IMR-90 (cell line): ENCODE data around the gene MGA. TPM values are rescaled to one million over a fixed set of nuclear protein-coding genes. Genes with fewer than 3 reads are reported as not detected.

ENCODE experiments used
- ATAC-seq: fragments of 200-7000 bp; cut with Tn5 transposase; 2 replicates; pipeline ENCODE4 v1.9.1; 2020; ENCODE audit warnings: low read depth, mild to moderate bottlenecking, moderate library complexity
- BruUV-seq: library from RNA; stranded (reverse); fragments of 400-500 nt; replicated peaks from 2 replicates; lab custom pipeline; 2021; lab: Mats Ljungman, UMichigan
- CTCF ChIA-PET: fragments of 300-600 bp; formaldehyde crosslinking; extraction: SDS; loops from one replicate; lab custom pipeline; 2021; ENCODE audit warnings: antibody characterized with exemption; lab: Yijun Ruan, JAX
- POLR2A ChIA-PET: fragments of 300-600 bp; sonication (Branson Sonifier 250); formaldehyde crosslinking; loops from one replicate; lab custom pipeline; 2022; ENCODE audit warnings: antibody characterized with exemption; ENCODE audit not compliant: unreplicated experiment; lab: Charles Lee
- DNase-seq: peaks from one replicate; pipeline ENCODE4 v3.0.0; 2013
- H2AFZ ChIP-seq: replicated peaks from 2 replicates; pipeline ENCODE3; 2013; ENCODE audit warnings: low read length, mild to moderate bottlenecking; ENCODE audit not compliant: poor library complexity
- H2AK5ac ChIP-seq: 2 replicates; pipeline ENCODE4 v1.6.1; 2013; ENCODE audit warnings: low read depth, low read length, inconsistent platforms
- H2AK9ac ChIP-seq: replicated peaks from 2 replicates; pipeline ENCODE3; 2013; ENCODE audit warnings: mild to moderate bottlenecking, low read depth, low read length, moderate library complexity; ENCODE audit not compliant: poor library complexity
- H2BK120ac ChIP-seq: 2 replicates; pipeline ENCODE4 v1.6.1; 2013; ENCODE audit warnings: low read depth, low read length, inconsistent platforms
- H2BK15ac ChIP-seq: 3 replicates; pipeline ENCODE4 v1.6.1; 2013; ENCODE audit warnings: low read depth, low read length, inconsistent platforms
- H2BK20ac ChIP-seq: 2 replicates; pipeline ENCODE4 v1.6.1; 2013; ENCODE audit warnings: low read depth, mild to moderate bottlenecking, inconsistent platforms, low read length, moderate library complexity
- H2BK5ac ChIP-seq: 2 replicates; pipeline ENCODE4 v1.6.1; 2013; ENCODE audit warnings: mild to moderate bottlenecking, low read depth, low read length, inconsistent platforms; ENCODE audit not compliant: poor library complexity, severe bottlenecking
- H3K14ac ChIP-seq: replicated peaks from 2 replicates; pipeline ENCODE4 v1.6.1; 2013; ENCODE audit warnings: low read depth, low read length, inconsistent platforms
- H3K18ac ChIP-seq: 2 replicates; pipeline ENCODE4 v1.6.1; 2013; ENCODE audit warnings: low read depth, low read length, control low read depth
- H3K23ac ChIP-seq: 2 replicates; pipeline ENCODE4 v1.6.1; 2013; ENCODE audit warnings: low read depth, low read length, inconsistent platforms
- H3K27ac ChIP-seq: 2 replicates; pipeline ENCODE4 v1.5.1; 2013; ENCODE audit warnings: mild to moderate bottlenecking, control low read depth, low read length; ENCODE audit not compliant: insufficient read depth
- H3K27me3 ChIP-seq: 2 replicates; pipeline ENCODE4 v1.6.1; 2013; ENCODE audit warnings: low read length; ENCODE audit not compliant: control insufficient read depth, insufficient read depth
- H3K36me3 ChIP-seq: 2 replicates; pipeline ENCODE4 v1.6.1; 2013; ENCODE audit warnings: low read length, mixed read lengths; ENCODE audit not compliant: control insufficient read depth, insufficient read depth
- H3K4ac ChIP-seq: 2 replicates; pipeline ENCODE4 v1.6.1; 2013; ENCODE audit warnings: low read depth, low read length, inconsistent platforms
- H3K4me1 ChIP-seq: 2 replicates; pipeline ENCODE4 v1.6.1; 2013; ENCODE audit warnings: low read length, mixed read lengths; ENCODE audit not compliant: control insufficient read depth, insufficient read depth
- H3K4me2 ChIP-seq: 2 replicates; pipeline ENCODE4 v1.6.1; 2013; ENCODE audit warnings: low read depth, mild to moderate bottlenecking, control low read depth, low read length, moderate library complexity
- H3K4me3 ChIP-seq: 2 replicates; pipeline ENCODE4 v1.5.1; 2013; ENCODE audit warnings: low read depth, mild to moderate bottlenecking, control low read depth, low read length, moderate library complexity; ENCODE audit not compliant: insufficient read depth
- H3K56ac ChIP-seq: 2 replicates; pipeline ENCODE4 v1.6.1; 2013; ENCODE audit warnings: low read length, inconsistent platforms; ENCODE audit not compliant: insufficient read depth; ENCODE audit errors: extremely low read depth
- H3K79me1 ChIP-seq, 2 experiments: 2 replicates each; pipeline ENCODE4 v1.6.1; 2013; ENCODE audit warnings: low read length in 2 of 2, inconsistent platforms in 1 of 2, low read depth in 1 of 2
- H3K9ac ChIP-seq: 2 replicates; pipeline ENCODE4 v1.6.1; 2013; ENCODE audit warnings: low read depth, low read length, control low read depth
- H3K9me1 ChIP-seq: 2 replicates; pipeline ENCODE4 v1.6.1; 2013; ENCODE audit warnings: low read length, inconsistent platforms; ENCODE audit not compliant: insufficient read depth
- H3K9me3 ChIP-seq: 2 replicates; pipeline ENCODE4 v1.6.1; 2013; ENCODE audit warnings: low read length; ENCODE audit not compliant: control insufficient read depth, insufficient read depth
- H4K20me1 ChIP-seq: 2 replicates; pipeline ENCODE4 v1.6.1; 2013; ENCODE audit warnings: low read length, inconsistent platforms; ENCODE audit not compliant: insufficient read depth
- H4K5ac ChIP-seq: 2 replicates; pipeline ENCODE4 v1.6.1; 2013; ENCODE audit warnings: mild to moderate bottlenecking, low read depth, low read length, control low read depth
- H4K8ac ChIP-seq, 2 experiments: 2 replicates each; pipeline ENCODE4 v1.6.1; 2013; ENCODE audit warnings: low read depth in 2 of 2, low read length in 2 of 2, control low read depth in 1 of 2, inconsistent platforms in 1 of 2
- H4K91ac ChIP-seq: 2 replicates; pipeline ENCODE4 v1.6.1; 2013; ENCODE audit warnings: low read depth, low read length, inconsistent platforms; ENCODE audit not compliant: insufficient read depth
- BHLHE40 ChIP-seq: fragments of 150-350 bp; IDR thresholded peaks from 2 replicates; pipeline ENCODE4 v1.6.1; 2016; ENCODE audit warnings: mild to moderate bottlenecking, low read depth, low read length
- CEBPB ChIP-seq: IDR thresholded peaks from 2 replicates; pipeline ENCODE4 v1.6.1; 2012; ENCODE audit warnings: low read depth, low read length, improper control_type of control experiment
- CHD1 ChIP-seq: IDR thresholded peaks from 2 replicates; pipeline ENCODE4 v1.6.1; 2012; ENCODE audit warnings: low read depth, low read length, improper control_type of control experiment
- CTCF ChIP-seq: conservative IDR thresholded peaks from 2 replicates; pipeline ENCODE4 v1.5.1; 2012; ENCODE audit warnings: mild to moderate bottlenecking, low read depth, low read length, improper control_type of control experiment
- ELK1 ChIP-seq: fragments of 150-350 bp; IDR thresholded peaks from 2 replicates; pipeline ENCODE4 v1.6.1; 2016; ENCODE audit warnings: low read depth, mild to moderate bottlenecking, low read length, moderate library complexity, borderline replicate concordance
- MAFK ChIP-seq: IDR thresholded peaks from 2 replicates; pipeline ENCODE4 v1.6.1; 2012; ENCODE audit warnings: low read depth, low read length, improper control_type of control experiment
- MXI1 ChIP-seq: IDR thresholded peaks from 2 replicates; pipeline ENCODE4 v1.6.1; 2012; ENCODE audit warnings: low read depth, mild to moderate bottlenecking, low read length, moderate library complexity, borderline replicate concordance
- NFE2L2 ChIP-seq: fragments of 150-350 bp; IDR thresholded peaks from 2 replicates; pipeline ENCODE4 v1.6.1; 2016; ENCODE audit warnings: low read depth, mild to moderate bottlenecking, low read length
- POLR2A ChIP-seq: IDR thresholded peaks from 2 replicates; pipeline ENCODE4 v1.6.1; 2012; ENCODE audit warnings: mild to moderate bottlenecking, low read depth, low read length
- RAD21 ChIP-seq: IDR thresholded peaks from 2 replicates; pipeline ENCODE4 v1.6.1; 2012; ENCODE audit warnings: low read length, improper control_type of control experiment
- RCOR1 ChIP-seq: IDR thresholded peaks from 2 replicates; pipeline ENCODE4 v1.6.1; 2012; ENCODE audit warnings: mild to moderate bottlenecking, low read length, improper control_type of control experiment; ENCODE audit not compliant: insufficient replicate concordance
- RFX5 ChIP-seq: IDR thresholded peaks from 2 replicates; pipeline ENCODE4 v1.8.0; 2012; ENCODE audit warnings: low read depth, mild to moderate bottlenecking, low read length, moderate library complexity
- USF2 ChIP-seq: fragments of 150-350 bp; IDR thresholded peaks from 2 replicates; pipeline ENCODE4 v1.6.1; 2017; ENCODE audit warnings: mild to moderate bottlenecking, antibody characterized with exemption, low read length, low read depth
- WGBS, 2 experiments: methylation state at CpG; one replicate each; pipeline versions ENCODE4 v1.1.5 to v1.1.7; 2013; ENCODE audit warnings: missing lambda C conversion rate in 2 of 2; ENCODE audit not compliant: insufficient read length in 1 of 2; ENCODE audit errors: extremely low coverage in 2 of 2; 5-methylcytosine and 5-hydroxymethylcytosine counted together
- dilution Hi-C: fragments of 300-500 bp; cut with HindIII; formaldehyde crosslinking; loops from one replicate; pipeline ENCODE4 v1.14.3; 2018; ENCODE audit warnings: low sequenced_read_pairs; ENCODE audit not compliant: unreplicated experiment
- in situ Hi-C: fragments of 300-500 bp; cut with MboI; formaldehyde crosslinking; loops from 3 replicates; pipeline ENCODE4 v1.14.3; 2019; ENCODE audit warnings: low sequenced_read_pairs, inconsistent platforms, mixed read lengths
- intact Hi-C: fragments of 100-400 bp; cut with micrococcal nuclease; formaldehyde crosslinking; loops from 2 replicates; pipeline ENCODE4 v1.10.0; 2022
- polyA plus RNA-seq, 3 experiments: library from polyadenylated mRNA; depleted of rRNA; stranded (reverse); fragments of >200 nt; gene quantifications; 2 replicates each; pipeline ENCODE4 v1.2.3, GENCODE V29; 2012; ENCODE audit warnings: low replicate concordance in 1 of 3
- total RNA-seq: library from RNA; depleted of rRNA; stranded (reverse); fragments of >200 nt; gene quantifications from 2 replicates; pipeline ENCODE4 v1.2.3, GENCODE V29; 2012

The MGA gene
- total and polyA plus RNA-seq, 2 of the 4 experiments (the other 2 are of a cell fraction), result 3.2 to 38.0 TPM

- Histone ChIP-seq H2BK15ac (0 out of 3 replicates have a peak overlapping the region, but pooled peaks have one; percentile 17), H3K9me3 (no peaks in the 10 kb centered on the region), H4K5ac (no peak overlapping the region; the same call in 1 of the 2 replicates), H3K56ac (peak overlapping the region; percentile 73; the same call in 1 of the 2 replicates), H3K4me1 (peaks cover 13% of the 10 kb centered on the region), H4K8ac (peak overlapping the region; percentile 9 to 68), H3K4me2 (peak overlapping the region; percentile 82), H3K9me1 (peaks cover 10% of the 10 kb centered on the region), H3K18ac (0 out of 2 replicates have a peak overlapping the region, but pooled peaks have one; percentile 9), H3K27ac (peak overlapping the region; percentile 74), H3K4ac (peak overlapping the region; percentile 76), H2AK9ac (peak overlapping the region; percentile 82), H3K14ac (peak overlapping the region; percentile 82), H3K9ac (peak overlapping the region; percentile 70), H2AK5ac (peak overlapping the region; percentile 71), H3K79me1 (peaks cover 18 to 44% of the 10 kb centered on the region in 2 experiments; a peak in 3 of 4 replicates), H4K91ac (peak overlapping the region; percentile 71), H3K36me3 (no peaks in the 10 kb centered on the region), H2BK20ac (peak overlapping the region; percentile 40; the same call in 1 of the 2 replicates), H2BK5ac (peak overlapping the region; percentile 49), H2BK120ac (peak overlapping the region; percentile 26; the same call in 1 of the 2 replicates), H2AFZ (peak overlapping the region; percentile 96), H4K20me1 (peaks cover 24% of the 10 kb centered on the region), H3K27me3 (no peaks in the 10 kb centered on the region), H3K4me3 (peak overlapping the region; percentile 80), H3K23ac (peak overlapping the region; percentile 75; the same call in 1 of the 2 replicates)
- TF ChIP-seq BHLHE40 (no peak), NFE2L2 (no peak), RAD21 (no peak), MAFK (no peak), USF2 (no peak), MXI1 (no peak), CHD1 (no peak), RFX5 (no peak), ELK1 (no peak), CEBPB (no peak), CTCF (no peak), RCOR1 (no peak), POLR2A (no peak)
- in situ Hi-C loops (loop anchor here (5.0 kb wide), 1 partner anchor 39 kb away; no protein-coding TSS in a partner anchor), dilution Hi-C loops (no loop called here), intact Hi-C loops (loop anchor here (2.0 to 10.0 kb wide), 2 partner anchors 169 to 217 kb away; no protein-coding TSS in a partner anchor)
- ChIA-PET CTCF (interaction anchor here (0.6 to 3.5 kb wide), 14 partner anchors 9 to 307 kb away, joined by 3 to 54 read pairs (median 4); partner anchors contain the start of gene RPAP1), POLR2A (interaction anchor here (1.0 kb wide), 1 partner anchor 37 kb away, joined by 3 read pairs; no protein-coding TSS in a partner anchor)
- BruUV-seq, result no TSS peak
- WGBS, 2 experiments, result no CpG with 5 or more reads among the region's 5 CpGs
- DNase-seq (no peak), ATAC-seq (no peak)
Measured at GRCh38 chr15:41773332-41773728, 113.1 kb downstream of the MGA start.
